D721Med (cell line): ENCODE data around the gene NANOS3.

Experiments
- DNase-seq: peaks from one replicate; pipeline ENCODE4 v3.0.0; 2011; ENCODE audit warnings: low spot score; ENCODE audit not compliant: insufficient read length
- FAIRE-seq: peaks from 2 replicates; lab custom pipeline; 2011; peaks lifted over from hg19 to GRCh38; lab: Jason Lieb, UNC
- CTCF ChIP-seq: IDR thresholded peaks from 2 replicates; pipeline ENCODE4 v1.5.1; 2012; ENCODE audit warnings: mild to moderate bottlenecking, control low read depth; ENCODE audit not compliant: insufficient read depth; ENCODE audit errors: missing control alignments

NANOS3 gene

GRCh38 chr19:13896227-13896626 lies 19.3 kb downstream of the NANOS3 start:
- TF ChIP-seq CTCF, result no peak
- DNase-seq (no peak), FAIRE-seq (no peak)

- DNase-seq (no peak), FAIRE-seq (no peak)
Observed at GRCh38 chr19:13899393-13899792, 22.5 kb downstream of the NANOS3 start.

GRCh38 chr19:13899912-13900584 lies 23.1 kb downstream of the NANOS3 start:
- TF ChIP-seq CTCF, result no peak
- DNase-seq (no peak), FAIRE-seq (no peak)

More at GRCh38 chr19:13899393-13899792, 22.5 kb downstream of the NANOS3 start:
- no peak for TF ChIP-seq CTCF

GRCh38 chr19:13902993-13903555 lies 26.1 kb downstream of the NANOS3 start:
- DNase-seq (no peak), FAIRE-seq (no peak)

GRCh38 chr19:13905634-13906520 lies 28.9 kb downstream of the NANOS3 start, which contains the start of the genes BRME1 and CC2D1A:
Gene BRME1, minus strand, starts transcription at chr19:13906117. Its CDS starts 1,225 bp downstream, at chr19:13904892.
Gene CC2D1A, plus strand, starts transcription at chr19:13906201. Its CDS starts 241 bp downstream, at chr19:13906442.
- no peak for TF ChIP-seq CTCF
- DNase-seq (peak; percentile 98), FAIRE-seq (no peak)

More at GRCh38 chr19:13902993-13903555, 26.1 kb downstream of the NANOS3 start:
- peak; percentile 15 for TF ChIP-seq CTCF

GRCh38 chr19:13906521-13906904 lies 29.6 kb downstream of the NANOS3 start:
- no peak for DNase-seq
- FAIRE-seq, result no peak
- no peak for TF ChIP-seq CTCF
